SHP77 (cell line): Measurements from ENCODE around the gene HBG1.
"Not testable (repeated sequence)": the region's sequence is repeated elsewhere in the genome, so short reads cannot be mapped to it uniquely, and the experiment has no call there.

Experiments used
- DNase-seq, 2 experiments: peaks; one replicate each; lab custom pipeline; 2025; lab: John Stamatoyannopoulos, UW

HBG1 gene

GRCh38 chr11:5249807-5250396, at the start of gene HBG1:
Gene HBG1, minus strand, starts transcription at chr11:5249857. Its CDS starts 53 bp downstream, at chr11:5249804.
- DNase-seq: not testable (repeated sequence)

DNA sequence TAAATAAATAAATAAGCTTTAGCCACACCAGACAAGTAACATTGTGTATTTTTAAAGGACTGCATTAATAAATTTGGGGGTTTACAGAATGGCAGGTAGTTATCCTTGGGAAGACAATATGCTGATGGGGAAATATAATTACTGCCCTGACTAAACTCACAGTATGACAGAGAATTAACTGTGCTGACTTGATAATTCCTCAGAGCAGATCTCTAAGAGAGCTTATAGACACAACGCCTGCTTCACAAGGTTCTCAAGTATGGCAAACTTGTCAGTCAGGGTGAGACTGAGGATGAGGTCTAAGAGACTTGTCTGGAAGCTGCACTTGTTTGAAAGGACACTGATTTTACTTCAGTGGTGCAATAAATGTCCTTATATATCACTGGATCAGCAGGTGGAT, 48.8 kb upstream of the HBG1 start:
- no peak for DNase-seq

DNA sequence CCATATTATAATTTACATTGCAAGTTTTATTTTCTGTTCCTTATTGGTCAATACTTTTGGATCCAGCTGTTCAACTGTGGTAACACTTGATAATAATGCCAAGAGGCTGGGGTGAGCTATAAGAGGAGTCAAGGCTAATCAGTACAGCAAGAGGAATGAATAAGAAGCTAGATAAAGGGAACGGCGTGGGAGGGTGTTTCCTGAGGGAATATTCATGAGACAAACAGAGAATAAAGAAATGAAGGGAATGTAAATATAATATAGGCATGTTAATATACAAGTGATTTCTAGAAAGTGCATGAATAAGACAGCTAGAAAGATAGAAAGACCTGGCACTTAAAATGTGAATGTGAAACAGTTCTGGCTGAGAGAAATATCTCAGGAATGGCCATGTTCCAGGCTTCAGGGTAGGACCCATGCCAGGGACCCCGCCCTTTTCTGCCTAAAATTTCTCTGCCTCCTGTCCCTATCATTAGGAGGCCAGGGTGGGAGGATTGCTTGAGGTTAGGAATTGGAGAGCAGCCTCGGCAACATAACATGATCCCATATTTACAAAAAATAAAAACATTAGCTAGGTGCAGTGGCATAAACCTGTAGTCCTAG, 48.2 kb upstream of the HBG1 start:
- DNase-seq: no peak

GRCh38 chr11:5294342-5294995, 44.8 kb upstream of the HBG1 start:
- DNase-seq: not testable (repeated sequence)

- DNase-seq: no peak
Observed at GRCh38 chr11:5293028-5293427, 43.4 kb upstream of the HBG1 start.

- peak; percentile 0 to 9 for DNase-seq
Observed at GRCh38 chr11:5291207-5291838, 41.7 kb upstream of the HBG1 start.

- no peak for DNase-seq
Observed at GRCh38 chr11:5290106-5290505, 40.4 kb upstream of the HBG1 start.

GRCh38 chr11:5289696-5290095, 40.0 kb upstream of the HBG1 start:
- DNase-seq: no peak

GRCh38 chr11:5288906-5289550, 39.4 kb upstream of the HBG1 start:
- DNase-seq: no peak

DNA sequence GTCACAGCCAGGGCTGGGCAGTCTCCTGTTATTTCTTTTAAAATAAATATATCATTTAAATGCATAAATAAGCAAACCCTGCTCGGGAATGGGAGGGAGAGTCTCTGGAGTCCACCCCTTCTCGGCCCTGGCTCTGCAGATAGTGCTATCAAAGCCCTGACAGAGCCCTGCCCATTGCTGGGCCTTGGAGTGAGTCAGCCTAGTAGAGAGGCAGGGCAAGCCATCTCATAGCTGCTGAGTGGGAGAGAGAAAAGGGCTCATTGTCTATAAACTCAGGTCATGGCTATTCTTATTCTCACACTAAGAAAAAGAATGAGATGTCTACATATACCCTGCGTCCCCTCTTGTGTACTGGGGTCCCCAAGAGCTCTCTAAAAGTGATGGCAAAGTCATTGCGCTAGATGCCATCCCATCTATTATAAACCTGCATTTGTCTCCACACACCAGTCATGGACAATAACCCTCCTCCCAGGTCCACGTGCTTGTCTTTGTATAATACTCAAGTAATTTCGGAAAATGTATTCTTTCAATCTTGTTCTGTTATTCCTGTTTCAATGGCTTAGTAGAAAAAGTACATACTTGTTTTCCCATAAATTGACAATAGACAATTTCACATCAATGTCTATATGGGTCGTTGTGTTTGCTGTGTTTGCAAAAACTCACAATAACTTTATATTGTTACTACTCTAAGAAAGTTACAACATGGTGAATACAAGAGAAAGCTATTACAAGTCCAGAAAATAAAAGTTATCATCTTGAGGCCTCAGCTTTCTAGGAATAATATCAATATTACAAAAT, 38.6 kb upstream of the HBG1 start:
- DNase-seq: no peak

DNA sequence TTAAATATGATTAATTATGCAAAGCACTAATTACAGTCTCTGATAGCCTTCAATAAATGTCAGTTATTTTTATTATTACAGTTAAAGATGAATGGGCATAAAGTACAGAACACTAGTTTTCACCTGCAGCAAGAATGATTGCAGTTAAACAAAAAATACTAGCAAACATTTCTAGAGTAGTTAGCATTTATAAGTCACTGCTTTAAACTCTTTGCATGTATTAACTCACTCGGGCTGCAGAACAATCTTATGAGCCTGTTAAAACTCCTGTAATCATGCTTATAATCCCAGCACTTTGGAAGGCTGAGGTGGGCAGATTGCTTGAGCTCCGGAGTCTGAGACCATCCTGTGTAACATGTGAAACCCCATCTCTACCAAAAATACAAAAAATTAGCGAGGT, 37.2 kb upstream of the HBG1 start:
- no peak for DNase-seq

- no peak for DNase-seq
Observed at GRCh38 chr11:5286351-5286750, 36.7 kb upstream of the HBG1 start.

DNA sequence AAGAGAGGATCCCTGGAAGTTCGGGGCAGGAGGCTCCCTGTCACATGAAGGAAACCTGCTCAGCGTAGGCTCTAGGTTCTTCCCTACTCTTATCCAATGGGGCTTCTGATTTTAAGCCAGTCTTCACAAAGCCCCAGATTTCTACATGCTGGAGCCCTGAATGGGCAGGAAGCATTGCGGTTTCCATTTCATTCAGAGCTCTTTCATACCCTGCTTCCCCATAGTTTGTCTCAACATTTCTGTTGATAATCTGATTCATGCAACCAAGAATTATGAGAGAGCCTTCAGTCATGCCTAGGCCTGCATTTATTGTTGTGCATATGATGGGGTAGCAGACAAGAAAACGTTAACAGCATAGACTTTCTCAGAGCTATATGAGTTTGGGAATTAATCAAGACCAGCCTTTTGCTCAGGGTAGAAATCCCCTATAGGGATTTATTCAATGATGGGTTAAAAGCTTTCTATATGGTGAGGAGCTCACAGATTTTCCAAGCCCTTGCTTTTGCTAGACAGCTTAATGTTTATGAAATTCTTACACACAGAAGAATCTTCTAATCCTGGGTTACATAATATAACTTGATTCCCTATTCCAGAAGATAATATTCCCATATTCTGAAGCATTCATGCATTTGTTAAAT, 36.2 kb upstream of the HBG1 start:
- no peak for DNase-seq

GRCh38 chr11:5284637-5285036, 35.0 kb upstream of the HBG1 start:
- no peak for DNase-seq

DNA sequence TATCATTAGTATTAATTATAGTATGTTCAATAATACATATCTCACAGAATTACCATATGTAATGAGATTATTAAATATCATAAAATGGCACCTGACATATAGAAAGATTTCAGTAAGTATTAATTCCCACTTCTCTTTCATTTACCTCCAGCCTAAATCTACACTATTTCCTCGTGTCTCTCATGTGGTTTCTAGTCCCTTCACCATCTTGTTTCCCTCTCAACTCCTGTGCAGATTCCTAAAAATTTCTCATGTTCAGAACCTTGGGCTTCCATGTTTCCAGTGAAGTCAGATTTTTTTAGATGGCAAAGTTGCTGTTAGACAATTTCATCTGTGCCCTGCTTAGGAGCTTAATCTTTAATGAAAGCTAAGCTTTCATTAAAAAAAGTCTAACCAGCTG, 34.2 kb upstream of the HBG1 start:
- no peak for DNase-seq

DNA sequence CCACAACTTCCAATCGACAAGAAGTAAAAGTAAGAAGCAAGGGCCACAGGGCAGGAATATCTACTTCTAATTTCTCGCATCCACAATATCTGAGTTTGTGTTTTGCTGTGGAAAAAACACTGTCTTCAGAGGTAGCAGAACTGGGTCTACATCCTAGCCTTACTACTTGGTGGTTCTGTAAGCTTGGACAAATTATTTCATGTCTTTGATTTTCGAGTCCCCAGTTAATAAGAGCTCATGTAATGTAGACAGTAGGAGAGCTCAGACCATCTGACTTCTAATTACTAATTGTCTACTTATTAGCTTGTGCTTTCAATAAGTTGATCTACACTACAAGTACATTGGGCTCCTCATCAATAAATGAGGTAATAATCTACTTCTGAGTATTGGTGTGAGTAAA, 33.4 kb upstream of the HBG1 start:
- no peak for DNase-seq

DNA sequence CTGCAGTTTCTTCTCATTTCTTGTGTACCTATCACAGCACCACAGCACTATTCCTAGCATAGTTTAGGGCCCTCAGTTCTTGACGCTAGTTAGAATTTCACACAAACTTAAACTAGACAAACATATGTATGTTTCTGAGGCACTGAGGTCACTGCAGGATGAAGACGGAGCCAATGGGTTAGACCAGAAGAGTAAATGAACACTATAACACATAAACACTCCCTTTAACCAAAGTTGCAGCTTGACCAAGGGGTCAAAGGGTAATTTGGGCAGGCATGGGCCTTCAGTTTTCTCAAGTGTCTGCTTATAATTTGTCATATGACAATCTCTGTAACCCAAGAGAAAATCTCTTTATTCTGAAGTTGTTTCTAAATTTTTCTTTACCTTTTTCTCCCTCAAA, 33.0 kb upstream of the HBG1 start:
- DNase-seq: no peak

DNA sequence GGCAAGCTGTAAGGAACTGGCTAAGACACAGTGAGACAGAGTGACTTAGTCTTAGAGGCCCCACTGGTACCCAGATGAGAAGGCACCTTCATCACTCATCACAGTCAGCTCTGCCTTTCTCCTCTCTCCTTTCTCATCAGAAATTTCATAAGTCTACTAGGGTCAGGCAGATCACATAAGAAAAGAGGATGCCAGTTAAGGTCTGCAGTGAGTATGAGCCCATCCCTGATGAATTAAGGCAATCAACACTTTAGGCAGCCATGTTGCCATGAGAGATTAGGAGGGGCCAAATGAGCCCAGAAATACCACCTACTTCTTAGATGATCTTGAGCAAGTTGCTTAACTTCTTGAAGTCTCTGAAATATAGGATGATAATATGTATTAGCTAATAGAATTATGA, 31.9 kb upstream of the HBG1 start:
- DNase-seq: no peak

- peak; percentile 50 to 53 for DNase-seq
Observed at GRCh38 chr11:5280582-5281102, 31.0 kb upstream of the HBG1 start.

GRCh38 chr11:5279471-5280090, 29.9 kb upstream of the HBG1 start:
- no peak for DNase-seq
